Measurements from ENCODE around the gene C4orf50.

DNA sequence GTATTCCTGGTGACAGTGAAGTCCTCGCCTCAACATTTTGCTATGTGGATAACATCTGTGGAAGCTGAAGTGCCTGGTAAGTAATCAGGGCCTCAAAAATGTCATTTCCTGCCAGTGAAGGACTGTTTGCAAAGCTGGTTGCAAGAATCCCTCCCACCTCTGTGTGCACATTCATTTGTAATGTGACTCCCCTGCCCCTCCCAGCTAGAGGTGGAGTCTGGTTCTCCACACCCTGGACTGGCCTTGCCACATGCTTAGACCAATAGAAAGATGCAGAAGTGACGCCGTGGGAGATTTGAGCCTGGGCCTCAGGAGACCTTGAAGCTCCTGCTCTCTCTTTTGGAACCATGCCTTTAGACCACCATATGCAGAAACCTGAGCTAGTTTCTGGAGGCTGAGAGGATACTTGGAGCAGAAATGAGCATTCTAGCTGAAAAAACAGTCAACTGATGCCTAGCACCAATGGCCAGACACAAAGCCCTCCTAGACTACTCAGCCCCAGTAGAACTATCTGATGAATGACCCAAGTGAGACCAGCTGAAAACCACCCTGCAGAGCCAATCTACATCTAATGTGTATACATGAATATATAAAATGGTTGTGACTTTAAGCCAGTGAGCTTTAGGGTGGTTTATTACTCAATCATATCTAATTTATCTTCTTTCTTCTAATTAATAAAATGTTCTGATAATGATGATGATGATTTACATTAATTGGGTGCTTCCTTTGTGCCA is 77.6 kb downstream of the C4orf50 start:
- TF ChIP-seq, protein P1, sequence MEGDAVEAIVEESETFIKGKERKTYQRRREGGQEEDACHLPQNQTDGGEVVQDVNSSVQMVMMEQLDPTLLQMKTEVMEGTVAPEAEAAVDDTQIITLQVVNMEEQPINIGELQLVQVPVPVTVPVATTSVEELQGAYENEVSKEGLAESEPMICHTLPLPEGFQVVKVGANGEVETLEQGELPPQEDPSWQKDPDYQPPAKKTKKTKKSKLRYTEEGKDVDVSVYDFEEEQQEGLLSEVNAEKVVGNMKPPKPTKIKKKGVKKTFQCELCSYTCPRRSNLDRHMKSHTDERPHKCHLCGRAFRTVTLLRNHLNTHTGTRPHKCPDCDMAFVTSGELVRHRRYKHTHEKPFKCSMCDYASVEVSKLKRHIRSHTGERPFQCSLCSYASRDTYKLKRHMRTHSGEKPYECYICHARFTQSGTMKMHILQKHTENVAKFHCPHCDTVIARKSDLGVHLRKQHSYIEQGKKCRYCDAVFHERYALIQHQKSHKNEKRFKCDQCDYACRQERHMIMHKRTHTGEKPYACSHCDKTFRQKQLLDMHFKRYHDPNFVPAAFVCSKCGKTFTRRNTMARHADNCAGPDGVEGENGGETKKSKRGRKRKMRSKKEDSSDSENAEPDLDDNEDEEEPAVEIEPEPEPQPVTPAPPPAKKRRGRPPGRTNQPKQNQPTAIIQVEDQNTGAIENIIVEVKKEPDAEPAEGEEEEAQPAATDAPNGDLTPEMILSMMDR (CRISPR knock-in tag; IDR thresholded peaks at IDR 0.05) = no peak
- TF ChIP-seq SMARCE1 (IDR thresholded peaks at IDR 0.05; ENCODE audit: borderline replicate concordance) (no peak), TP53 (CRISPR knock-in tag; conservative IDR thresholded peaks at IDR 0.05) (no peak), YY1 (IDR thresholded peaks at IDR 0.05; ENCODE audit: insufficient read depth, insufficient replicate concordance, low read depth, low read length) (no peak), JUNB (CRISPR knock-in tag; IDR thresholded peaks at IDR 0.05; ENCODE audit: borderline replicate concordance) (no peak), BORCS8-MEF2B (CRISPR knock-in tag; IDR thresholded peaks at IDR 0.05) (no peak), EP300 (IDR thresholded peaks at IDR 0.05; ENCODE audit: low read depth in 2 of 2, low read length in 2 of 2) (no peak), EP300 (CRISPR knock-in tag; IDR thresholded peaks at IDR 0.05; ENCODE audit: borderline replicate concordance) (no peak), MIER2 (CRISPR knock-in tag; IDR thresholded peaks at IDR 0.05) (no peak), PRMT3 (CRISPR knock-in tag; IDR thresholded peaks at IDR 0.05; ENCODE audit: borderline replicate concordance, low read depth) (no peak), SMC3 (IDR thresholded peaks at IDR 0.05; ENCODE audit: low read length) (no peak), KLF11 (CRISPR knock-in tag; IDR thresholded peaks at IDR 0.05) (no peak)
- TF ChIP-seq, protein P2, sequence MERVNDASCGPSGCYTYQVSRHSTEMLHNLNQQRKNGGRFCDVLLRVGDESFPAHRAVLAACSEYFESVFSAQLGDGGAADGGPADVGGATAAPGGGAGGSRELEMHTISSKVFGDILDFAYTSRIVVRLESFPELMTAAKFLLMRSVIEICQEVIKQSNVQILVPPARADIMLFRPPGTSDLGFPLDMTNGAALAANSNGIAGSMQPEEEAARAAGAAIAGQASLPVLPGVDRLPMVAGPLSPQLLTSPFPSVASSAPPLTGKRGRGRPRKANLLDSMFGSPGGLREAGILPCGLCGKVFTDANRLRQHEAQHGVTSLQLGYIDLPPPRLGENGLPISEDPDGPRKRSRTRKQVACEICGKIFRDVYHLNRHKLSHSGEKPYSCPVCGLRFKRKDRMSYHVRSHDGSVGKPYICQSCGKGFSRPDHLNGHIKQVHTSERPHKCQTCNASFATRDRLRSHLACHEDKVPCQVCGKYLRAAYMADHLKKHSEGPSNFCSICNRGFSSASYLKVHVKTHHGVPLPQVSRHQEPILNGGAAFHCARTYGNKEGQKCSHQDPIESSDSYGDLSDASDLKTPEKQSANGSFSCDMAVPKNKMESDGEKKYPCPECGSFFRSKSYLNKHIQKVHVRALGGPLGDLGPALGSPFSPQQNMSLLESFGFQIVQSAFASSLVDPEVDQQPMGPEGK (CRISPR knock-in tag; IDR thresholded peaks at IDR 0.05) = no peak
- TF ChIP-seq, protein P3, sequence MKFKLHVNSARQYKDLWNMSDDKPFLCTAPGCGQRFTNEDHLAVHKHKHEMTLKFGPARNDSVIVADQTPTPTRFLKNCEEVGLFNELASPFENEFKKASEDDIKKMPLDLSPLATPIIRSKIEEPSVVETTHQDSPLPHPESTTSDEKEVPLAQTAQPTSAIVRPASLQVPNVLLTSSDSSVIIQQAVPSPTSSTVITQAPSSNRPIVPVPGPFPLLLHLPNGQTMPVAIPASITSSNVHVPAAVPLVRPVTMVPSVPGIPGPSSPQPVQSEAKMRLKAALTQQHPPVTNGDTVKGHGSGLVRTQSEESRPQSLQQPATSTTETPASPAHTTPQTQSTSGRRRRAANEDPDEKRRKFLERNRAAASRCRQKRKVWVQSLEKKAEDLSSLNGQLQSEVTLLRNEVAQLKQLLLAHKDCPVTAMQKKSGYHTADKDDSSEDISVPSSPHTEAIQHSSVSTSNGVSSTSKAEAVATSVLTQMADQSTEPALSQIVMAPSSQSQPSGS (CRISPR knock-in tag; IDR thresholded peaks at IDR 0.05) = no peak

Measured in HepG2 (cell line).